GM23248 (cell line): ENCODE data around the gene ZNF534.

ENCODE experiments used
- EZH2 ChIP-seq: fragments of 200-600 bp; sonication (generic); IDR thresholded peaks from 2 replicates; pipeline ENCODE4 v1.6.1; 2018; ENCODE audit warnings: antibody characterized with exemption, mild to moderate bottlenecking; ENCODE audit not compliant: insufficient read depth, poor library complexity, severe bottlenecking
- EZH2phosphoT487 ChIP-seq: fragments of 200-600 bp; sonication (generic); IDR thresholded peaks from 2 replicates; pipeline ENCODE4 v1.6.1; 2018; ENCODE audit warnings: antibody characterized with exemption, moderate library complexity, mild to moderate bottlenecking, low read depth; ENCODE audit not compliant: insufficient read depth

DNA sequence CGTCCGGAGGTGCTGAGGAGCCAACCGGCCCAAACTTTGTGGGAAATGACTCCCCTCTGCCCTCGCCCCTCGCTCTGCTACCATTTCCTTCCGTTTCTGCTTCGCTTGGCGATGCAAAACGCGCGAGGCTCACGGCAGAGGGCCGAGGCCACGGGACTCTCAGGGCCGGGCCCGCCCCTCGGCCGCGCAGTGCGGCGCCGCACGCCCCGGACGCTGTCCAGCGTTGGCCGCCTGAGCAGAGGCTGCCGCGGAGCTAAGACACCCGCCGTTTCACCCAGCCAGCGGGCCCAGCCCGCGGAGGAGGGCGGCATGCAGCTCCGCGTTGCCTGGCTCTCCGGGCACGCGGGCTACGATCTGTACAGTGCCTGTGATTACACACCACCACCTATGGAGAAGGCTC is 22.3 kb downstream of the ZNF534 start:
- no peak for TF ChIP-seq EZH2phosphoT487
- no peak for TF ChIP-seq EZH2
